Naive thymus-derived CD4-positive, alpha-beta T cell (primary cell): ENCODE measurements around the gene S100Z. TPM values are rescaled to one million over a fixed set of nuclear protein-coding genes. Genes with fewer than 3 reads are reported as not detected.
A peak's percentile ranks its signal among the peaks of the same experiment; 100 is the strongest.

Source experiments
- ATAC-seq: fragments of 150-1000 bp; cut with Tn5 transposase; 2 replicates; pipeline ENCODE4 v1.10.0; 2021; ENCODE audit warnings: mild to moderate bottlenecking, moderate library complexity
- CTCF ChIA-PET: fragments of 350-600 bp; sonication (Branson Sonifier 250); formaldehyde crosslinking; loops from one replicate; lab custom pipeline; 2021; ENCODE audit warnings: antibody characterized with exemption; lab: Charles Lee
- POLR2A ChIA-PET: fragments of 350-600 bp; sonication (Branson Sonifier 250); formaldehyde crosslinking; loops from one replicate; lab custom pipeline; 2021; ENCODE audit warnings: antibody characterized with exemption, inconsistent platforms; lab: Charles Lee
- DNase-seq, 9 donors: peaks; one replicate each; pipeline versions ENCODE4 v3.0.0 to v3.0.0-alpha.2; 2020 to 2022; ENCODE audit warnings: mixed read lengths in 1 of 9
- H3K27ac ChIP-seq: one replicate; pipeline ENCODE4 v1.7.0; 2013; ENCODE audit warnings: mild to moderate bottlenecking, low read depth, low read length, moderate library complexity
- H3K27me3 ChIP-seq, 2 donors: one replicate each; pipeline ENCODE4 v1.7.0; 2013; ENCODE audit warnings: low read length in 2 of 2, mild to moderate bottlenecking in 2 of 2, moderate library complexity in 2 of 2; ENCODE audit not compliant: control insufficient read depth in 2 of 2, insufficient read depth in 2 of 2
- H3K36me3 ChIP-seq, 3 experiments: 1 replicate in 2 of 3; 2 replicates in 1 of 3; pipeline ENCODE4 v1.7.0; 2013; ENCODE audit warnings: low read length in 3 of 3, mild to moderate bottlenecking in 3 of 3, moderate library complexity in 1 of 3; ENCODE audit not compliant: insufficient read depth in 3 of 3, control insufficient read depth in 2 of 3
- H3K4me1 ChIP-seq, 2 donors: one replicate each; pipeline ENCODE4 v1.7.0; 2013; ENCODE audit warnings: low read length in 2 of 2, mild to moderate bottlenecking in 2 of 2, moderate library complexity in 1 of 2; ENCODE audit not compliant: control insufficient read depth in 2 of 2, insufficient read depth in 2 of 2
- H3K4me3 ChIP-seq: 2 replicates; pipeline ENCODE4 v1.7.0; 2013; ENCODE audit warnings: mild to moderate bottlenecking, low read length
- H3K9me3 ChIP-seq, 3 experiments: 1 replicate in 2 of 3; 2 replicates in 1 of 3; pipeline ENCODE4 v1.7.0; 2013; ENCODE audit warnings: low read length in 3 of 3; ENCODE audit not compliant: control insufficient read depth in 2 of 3
- H3K27ac Mint-ChIP-seq, 9 donors: one replicate each; pipeline ENCODE4 v1.8.0; 2020 to 2022; ENCODE audit warnings: mixed read lengths in 9 of 9, mild to moderate bottlenecking in 8 of 9, moderate library complexity in 5 of 9, inconsistent platforms in 2 of 9
- H3K27me3 Mint-ChIP-seq, 5 donors: one replicate each; pipeline ENCODE4 v1.8.0; 2021 to 2022; ENCODE audit warnings: mixed read lengths in 5 of 5, mild to moderate bottlenecking in 1 of 5
- H3K36me3 Mint-ChIP-seq, 5 donors: one replicate each; pipeline ENCODE4 v1.8.0; 2020 to 2022; ENCODE audit warnings: mixed read lengths in 5 of 5, mild to moderate bottlenecking in 3 of 5, inconsistent platforms in 1 of 5
- H3K4me1 Mint-ChIP-seq, 7 donors: one replicate each; pipeline ENCODE4 v1.8.0; 2020 to 2022; ENCODE audit warnings: mixed read lengths in 7 of 7, mild to moderate bottlenecking in 3 of 7, inconsistent platforms in 1 of 7
- H3K4me3 Mint-ChIP-seq, 10 donors: one replicate each; pipeline ENCODE4 v1.8.0; 2020 to 2022; ENCODE audit warnings: mild to moderate bottlenecking in 10 of 10, mixed read lengths in 10 of 10, moderate library complexity in 6 of 10, inconsistent platforms in 2 of 10
- H3K9me3 Mint-ChIP-seq, 11 donors: one replicate each; pipeline ENCODE4 v1.8.0; 2020 to 2022; ENCODE audit warnings: mixed read lengths in 11 of 11, mild to moderate bottlenecking in 4 of 11, inconsistent platforms in 1 of 11, moderate library complexity in 1 of 11
- intact Hi-C, 2 donors: fragments of 100-400 bp; cut with micrococcal nuclease; formaldehyde crosslinking; loops; one replicate each; pipeline ENCODE4 v1.15.1; 2023
- polyA plus RNA-seq, 2 donors: library from polyadenylated mRNA; unstranded; fragments of 300-500 nt; fragmentation: Illumina TruSeq; gene quantifications; one replicate each; pipeline ENCODE4 v1.2.3, GENCODE V29; 2021
- total RNA-seq, 6 experiments: library from RNA in 5 of 6; stranded (reverse) in 5 of 6; gene quantifications; 1 replicate in 5 of 6; 2 replicates in 1 of 6; pipeline ENCODE4 v1.2.3 and lab custom pipeline; 2021 to 2026

Gene S100Z
- total and polyA plus RNA-seq, 7 experiments from 2014 or later: 1.3 to 5.3 (median 4.2) TPM; not detected in 4

GRCh38 chr5:76816110-76816831, 33.5 kb upstream of the S100Z start:
- ChIA-PET CTCF (interaction anchor here (0.9 kb wide), 1 partner anchor 77 kb away, joined by 3 read pairs; no protein-coding TSS in a partner anchor), POLR2A (no interaction called here)
- Histone ChIP-seq H3K27me3 (no peaks in the 10 kb centered on the region), H3K4me3 (no peak overlapping the region), H3K4me1 (peaks cover 7 to 9% of the 10 kb centered on the region in 2 donors), H3K36me3 (peaks cover 0 to 5% (median 0%) of the 10 kb centered on the region in 3 experiments), H3K9me3 (no peaks in the 10 kb centered on the region), H3K27ac (no peak overlapping the region)
- H3K9me3 Mint-ChIP-seq: peaks cover 0 to 3% (median 0%) of the 10 kb centered on the region in 11 donors
- intact Hi-C loops: loop anchor here in 1 of 2 donors (5.0 kb wide), 1 partner anchor 41 kb away; no protein-coding TSS in a partner anchor
- DNase-seq (no peak), ATAC-seq (no peak)
- no peaks in the 10 kb centered on the region for H3K36me3 Mint-ChIP-seq
- H3K27ac Mint-ChIP-seq: no peak overlapping the region
- H3K4me1 Mint-ChIP-seq: peaks cover 8 to 23% (median 16%) of the 10 kb centered on the region in 7 donors
- no peak overlapping the region for H3K4me3 Mint-ChIP-seq
- H3K27me3 Mint-ChIP-seq: peaks cover 0 to 61% (median 26%) of the 10 kb centered on the region in 5 donors

GRCh38 chr5:76818844-76819831, 30.7 kb upstream of the S100Z start, which contains the start of gene F2RL1:
Gene F2RL1 (plus strand): TSS chr5:76819030. CDS start chr5:76819183, 153 bp downstream.
- H3K4me3 ChIP-seq: peak within 1 kb of the TSS; percentile 89
- Mint-ChIP-seq H3K4me3 (peak within 1 kb of the TSS; percentile 80 to 93 (median 86)), H3K36me3 (peaks cover 0 to 5% (median 4%) of the 10 kb centered on the region in 5 donors), H3K9me3 (peaks cover 0 to 5% (median 0%) of the 10 kb centered on the region in 11 donors), H3K27me3 (peaks cover 0 to 70% (median 29%) of the 10 kb centered on the region in 5 donors), H3K4me1 (peaks cover 8 to 24% (median 16%) of the 10 kb centered on the region in 7 donors), H3K27ac (peak within 1 kb of the TSS in 5 of 9 donors; percentile 41 to 76 (median 56))
- peaks cover 7 to 9% of the 10 kb centered on the region in 2 donors for H3K4me1 ChIP-seq
- H3K27ac ChIP-seq: peak within 1 kb of the TSS; percentile 38
- no peaks in the 10 kb centered on the region for H3K9me3 ChIP-seq
- intact Hi-C loops: loop anchor here (1.0 to 5.0 kb wide), 3 partner anchors 28 to 38 kb away; partner anchors contain the start of gene S100Z (in 1 of the 2)
- POLR2A ChIA-PET: interaction anchor here (0.6 kb wide), 1 partner anchor 30 kb away, joined by 3 read pairs; the partner anchor contains the start of gene S100Z
- CTCF ChIA-PET: interaction anchor here (0.6 kb wide), 1 partner anchor 236 kb away, joined by 3 read pairs; no protein-coding TSS in a partner anchor
- H3K36me3 ChIP-seq: peaks cover 0 to 5% (median 0%) of the 10 kb centered on the region in 3 experiments
- DNase-seq: peak; percentile 17 to 44 (median 37)
- no peaks in the 10 kb centered on the region for H3K27me3 ChIP-seq
- peak; percentile 78 for ATAC-seq

- POLR2A ChIA-PET: interaction anchor here (0.6 kb wide), 2 partner anchors 29 to 547 kb away, joined by 3 to 4 read pairs; partner anchors contain the start of gene S100Z
- CTCF ChIA-PET: no interaction called here
- intact Hi-C loops: loop anchor here (1.0 to 5.0 kb wide), 3 partner anchors 29 to 37 kb away; partner anchors contain the start of gene S100Z (in 1 of the 2)
- Mint-ChIP-seq H3K27me3 (peaks cover 0 to 68% (median 29%) of the 10 kb centered on the region in 5 donors), H3K4me3 (peak overlapping the region; percentile 80 to 93 (median 86)), H3K9me3 (peaks cover 0 to 11% (median 0%) of the 10 kb centered on the region in 11 donors), H3K36me3 (peaks cover 0 to 9% (median 4%) of the 10 kb centered on the region in 5 donors), H3K27ac (peak overlapping the region in 4 of 9 donors; percentile 5 to 58 (median 28)), H3K4me1 (peaks cover 8 to 24% (median 16%) of the 10 kb centered on the region in 7 donors)
- no peak overlapping the region for H3K27ac ChIP-seq
- H3K4me3 ChIP-seq: peak overlapping the region; percentile 89
- DNase-seq (no peak), ATAC-seq (peak; percentile 27)
- peaks cover 0 to 5% (median 0%) of the 10 kb centered on the region in 3 experiments for H3K36me3 ChIP-seq
- H3K4me1 ChIP-seq: peaks cover 7 to 9% of the 10 kb centered on the region in 2 donors
- H3K27me3 ChIP-seq: no peaks in the 10 kb centered on the region
- H3K9me3 ChIP-seq: no peaks in the 10 kb centered on the region
Measured at GRCh38 chr5:76819851-76820525, 29.8 kb upstream of the S100Z start.

- ATAC-seq (no peak), DNase-seq (no peak)
- Mint-ChIP-seq H3K27ac (peak overlapping the region in 1 of 9 donors; percentile 58), H3K4me1 (peaks cover 8 to 24% (median 16%) of the 10 kb centered on the region in 7 donors), H3K4me3 (peak overlapping the region in 9 of 10 donors; percentile 59 to 93 (median 86)), H3K27me3 (peaks cover 0 to 64% (median 26%) of the 10 kb centered on the region in 5 donors), H3K9me3 (peaks cover 0 to 12% (median 0%) of the 10 kb centered on the region in 11 donors), H3K36me3 (peaks cover 0 to 9% (median 6%) of the 10 kb centered on the region in 5 donors)
- no peak overlapping the region for H3K27ac ChIP-seq
- H3K4me1 ChIP-seq: peaks cover 7 to 9% of the 10 kb centered on the region in 2 donors
- H3K36me3 ChIP-seq: peaks cover 0 to 5% (median 0%) of the 10 kb centered on the region in 3 experiments
- POLR2A ChIA-PET: interaction anchor here (0.6 kb wide), 2 partner anchors 206 to 547 kb away, joined by 4 read pairs; no protein-coding TSS in a partner anchor
- no peaks in the 10 kb centered on the region for H3K9me3 ChIP-seq
- CTCF ChIA-PET: no interaction called here
- H3K4me3 ChIP-seq: no peak overlapping the region
- no peaks in the 10 kb centered on the region for H3K27me3 ChIP-seq
- intact Hi-C loops: no loop called here
Measured at GRCh38 chr5:76820526-76820890, 29.3 kb upstream of the S100Z start.

GRCh38 chr5:76821136-76821535, 28.7 kb upstream of the S100Z start:
- Mint-ChIP-seq H3K27ac (peak overlapping the region in 1 of 9 donors; percentile 18), H3K9me3 (peaks cover 0 to 12% (median 0%) of the 10 kb centered on the region in 11 donors), H3K4me3 (peak overlapping the region in 7 of 10 donors; percentile 16 to 88 (median 81)), H3K4me1 (peaks cover 8 to 24% (median 16%) of the 10 kb centered on the region in 7 donors), H3K27me3 (peaks cover 0 to 61% (median 24%) of the 10 kb centered on the region in 5 donors), H3K36me3 (peaks cover 0 to 12% (median 7%) of the 10 kb centered on the region in 5 donors)
- H3K27me3 ChIP-seq: no peaks in the 10 kb centered on the region
- ChIA-PET CTCF (no interaction called here), POLR2A (interaction anchor here (0.6 kb wide), 1 partner anchor 205 kb away, joined by 4 read pairs; no protein-coding TSS in a partner anchor)
- peaks cover 0 to 5% (median 0%) of the 10 kb centered on the region in 3 experiments for H3K36me3 ChIP-seq
- DNase-seq (no peak), ATAC-seq (no peak)
- H3K4me1 ChIP-seq: peaks cover 7 to 9% of the 10 kb centered on the region in 2 donors
- no peak overlapping the region for H3K4me3 ChIP-seq
- intact Hi-C loops: no loop called here
- H3K27ac ChIP-seq: no peak overlapping the region
- no peaks in the 10 kb centered on the region for H3K9me3 ChIP-seq
